ENCODE results near the gene MYOM1.

MYOM1 gene

DNA sequence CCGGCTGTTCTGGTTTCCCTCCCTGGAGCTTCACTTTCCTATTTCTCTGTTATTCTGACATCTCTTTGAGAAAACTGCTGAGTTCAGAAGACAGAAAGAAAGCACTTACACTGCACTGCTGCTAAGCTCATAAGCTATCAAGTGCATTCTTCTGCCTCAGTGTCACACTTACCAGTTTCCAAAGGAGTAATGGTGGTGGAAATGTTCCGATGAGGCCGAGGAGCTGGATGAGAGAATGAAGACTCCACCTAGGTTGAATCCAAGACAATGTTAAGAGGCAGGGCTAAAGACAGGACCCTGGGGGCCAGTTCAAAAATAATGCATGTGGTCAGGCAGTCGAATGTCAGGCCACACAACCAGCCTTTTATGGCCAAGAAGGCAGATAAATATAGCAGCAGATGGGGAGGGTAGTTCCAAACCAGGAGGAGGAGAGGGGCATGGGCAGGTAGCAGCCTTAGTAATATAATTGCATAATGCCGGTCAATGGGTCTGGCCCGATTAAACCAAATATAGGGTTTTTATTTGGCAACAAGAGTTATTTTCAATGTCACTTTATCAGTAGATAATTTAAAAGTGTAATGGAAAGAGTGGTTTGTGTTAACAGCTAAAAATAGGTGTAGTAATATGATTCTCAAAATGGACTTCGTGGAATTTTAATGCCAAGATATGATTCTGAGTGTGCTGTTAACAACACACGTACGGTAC, at the start of gene MYOM1:
Gene MYOM1 (minus strand): TSS at position 338 of the 705 bp plus-strand sequence. CDS start 4,745 bp downstream, outside the sequence.
- no peak within 1 kb of the TSS for H2AFZ ChIP-seq (ENCODE audit: low read depth)
- TF ChIP-seq, protein P1, sequence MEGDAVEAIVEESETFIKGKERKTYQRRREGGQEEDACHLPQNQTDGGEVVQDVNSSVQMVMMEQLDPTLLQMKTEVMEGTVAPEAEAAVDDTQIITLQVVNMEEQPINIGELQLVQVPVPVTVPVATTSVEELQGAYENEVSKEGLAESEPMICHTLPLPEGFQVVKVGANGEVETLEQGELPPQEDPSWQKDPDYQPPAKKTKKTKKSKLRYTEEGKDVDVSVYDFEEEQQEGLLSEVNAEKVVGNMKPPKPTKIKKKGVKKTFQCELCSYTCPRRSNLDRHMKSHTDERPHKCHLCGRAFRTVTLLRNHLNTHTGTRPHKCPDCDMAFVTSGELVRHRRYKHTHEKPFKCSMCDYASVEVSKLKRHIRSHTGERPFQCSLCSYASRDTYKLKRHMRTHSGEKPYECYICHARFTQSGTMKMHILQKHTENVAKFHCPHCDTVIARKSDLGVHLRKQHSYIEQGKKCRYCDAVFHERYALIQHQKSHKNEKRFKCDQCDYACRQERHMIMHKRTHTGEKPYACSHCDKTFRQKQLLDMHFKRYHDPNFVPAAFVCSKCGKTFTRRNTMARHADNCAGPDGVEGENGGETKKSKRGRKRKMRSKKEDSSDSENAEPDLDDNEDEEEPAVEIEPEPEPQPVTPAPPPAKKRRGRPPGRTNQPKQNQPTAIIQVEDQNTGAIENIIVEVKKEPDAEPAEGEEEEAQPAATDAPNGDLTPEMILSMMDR (conservative IDR thresholded peaks at IDR 0.05; ENCODE audit: low read depth, low read length): no peak
- no peak within 1 kb of the TSS for H3K9ac ChIP-seq
- H4K20me1 ChIP-seq (ENCODE audit: insufficient read depth): no peaks in the 10 kb centered on the region
- H3K36me3 ChIP-seq (ENCODE audit: insufficient read depth): no peaks in the 10 kb centered on the region
- no peaks in the 10 kb centered on the region for H3K79me2 ChIP-seq (ENCODE audit: insufficient read depth, low read depth)
- no peak within 1 kb of the TSS for H3K4me3 ChIP-seq (IDR thresholded peaks at IDR 0.05; ENCODE audit: insufficient read depth, low read depth, low read length)
- H3K4me2 ChIP-seq: no peak within 1 kb of the TSS
- H3K27me3 ChIP-seq (ENCODE audit: insufficient read depth, low read depth): no peaks in the 10 kb centered on the region
- no peaks in the 10 kb centered on the region for H3K4me1 ChIP-seq (ENCODE audit: low read depth, poor library complexity, severe bottlenecking)
- H3K27ac ChIP-seq: no peak within 1 kb of the TSS

DNA sequence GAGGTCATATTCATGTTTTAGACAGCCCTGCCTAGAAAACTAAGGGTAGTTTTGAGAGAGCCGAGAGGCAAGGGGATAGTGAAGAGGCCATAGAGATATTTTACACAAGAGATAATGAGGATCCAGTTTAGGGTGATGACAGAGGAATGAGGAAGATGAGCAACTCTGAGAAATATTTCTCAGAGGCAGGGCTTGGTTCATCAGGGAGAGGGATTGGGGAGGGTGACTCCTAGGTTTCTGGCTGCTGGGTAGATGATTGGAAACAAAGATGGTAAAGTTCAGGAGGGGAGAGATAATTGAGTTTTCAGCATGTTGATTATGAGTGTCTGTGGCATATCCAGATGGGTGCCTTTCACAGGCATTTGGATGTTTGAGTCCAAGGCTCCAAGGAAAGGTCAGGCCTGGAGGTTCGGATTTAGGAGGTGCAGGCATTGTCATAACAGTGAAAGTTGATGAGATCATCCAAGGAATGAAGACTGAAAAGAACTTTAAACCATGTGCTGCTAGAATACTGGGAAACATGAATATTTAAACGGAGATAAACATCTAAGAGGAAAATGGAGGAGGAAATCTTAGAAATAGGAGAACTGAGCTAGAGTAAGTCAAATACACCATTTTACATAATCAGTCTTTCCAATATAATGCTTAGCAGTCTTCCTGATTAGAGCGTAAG, 49.6 kb upstream of the MYOM1 start:
- H3K4me1 ChIP-seq (ENCODE audit: low read depth, poor library complexity, severe bottlenecking): no peaks in the 10 kb centered on the region
- H4K20me1 ChIP-seq (ENCODE audit: insufficient read depth): no peaks in the 10 kb centered on the region
- no peak overlapping the region for H3K27ac ChIP-seq
- no peaks in the 10 kb centered on the region for H3K36me3 ChIP-seq (ENCODE audit: insufficient read depth)
- peaks cover 61% of the 10 kb centered on the region for H3K79me2 ChIP-seq (ENCODE audit: insufficient read depth, low read depth)
- H3K4me2 ChIP-seq: no peak overlapping the region
- no peaks in the 10 kb centered on the region for H3K27me3 ChIP-seq (ENCODE audit: insufficient read depth, low read depth)
- H2AFZ ChIP-seq (ENCODE audit: low read depth): no peak overlapping the region
- no peak overlapping the region for H3K9ac ChIP-seq
- TF ChIP-seq, protein P1 (conservative IDR thresholded peaks at IDR 0.05; ENCODE audit: low read depth, low read length): no peak
- H3K4me3 ChIP-seq (IDR thresholded peaks at IDR 0.05; ENCODE audit: insufficient read depth, low read depth, low read length): no peak overlapping the region

DNA sequence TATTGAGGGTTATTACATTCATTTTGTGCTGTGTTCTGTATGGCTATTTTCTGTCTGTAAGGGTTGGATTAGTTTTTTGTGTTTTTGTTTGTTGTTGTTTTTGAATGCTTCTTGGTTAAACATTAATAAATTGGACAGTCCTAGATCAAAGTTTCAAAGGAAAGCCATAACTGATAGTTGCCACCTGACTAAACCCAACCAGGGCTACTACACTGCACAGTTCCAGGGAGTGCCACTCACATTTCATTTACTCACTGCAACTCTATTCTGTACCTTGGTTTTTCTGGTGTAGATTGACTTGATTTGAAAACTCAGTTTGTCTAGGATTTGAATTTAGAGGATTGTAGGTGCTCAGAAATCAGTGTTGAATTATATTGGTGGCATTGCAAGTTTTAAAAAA, 48.5 kb upstream of the MYOM1 start:
- Histone ChIP-seq H3K9ac (no peak overlapping the region), H2AFZ (ENCODE audit: low read depth) (no peak overlapping the region), H4K20me1 (ENCODE audit: insufficient read depth) (no peaks in the 10 kb centered on the region; the same call in 1 of the 2 replicates)

DNA sequence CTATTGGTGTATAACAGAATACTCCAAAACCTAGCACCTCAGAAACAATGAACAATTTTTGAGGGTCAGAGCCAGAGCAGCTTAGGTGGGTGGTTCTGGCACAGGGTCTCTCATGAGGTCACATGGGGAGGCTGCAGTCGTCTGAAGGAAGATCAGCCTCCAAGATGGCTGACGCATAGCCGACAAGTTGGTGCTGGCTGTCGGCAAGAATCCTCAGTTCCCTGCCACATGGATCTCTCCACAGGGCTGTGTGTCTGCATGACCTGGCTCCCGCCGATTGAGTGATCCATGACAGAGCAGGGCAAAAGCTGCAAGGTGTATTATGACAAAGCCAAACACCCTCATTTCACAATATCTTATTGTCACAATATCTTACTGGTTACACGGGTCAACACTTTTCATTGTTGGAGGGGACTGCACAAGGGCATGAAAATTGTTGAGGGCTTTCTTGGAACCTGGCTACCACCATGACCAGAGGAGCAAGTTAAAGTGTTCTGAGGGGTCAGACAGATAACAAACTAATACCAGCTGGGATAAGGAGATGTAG, 46.4 kb upstream of the MYOM1 start:
- H4K20me1 ChIP-seq (ENCODE audit: insufficient read depth): no peaks in the 10 kb centered on the region; the same call in 1 of the 2 replicates
- H3K4me1 ChIP-seq (ENCODE audit: low read depth, poor library complexity, severe bottlenecking): peaks cover 13% of the 10 kb centered on the region
- H3K27ac ChIP-seq: no peak overlapping the region

More for the DNA sequence above, 48.5 kb upstream of the MYOM1 start:
- TF ChIP-seq, protein P1 (conservative IDR thresholded peaks at IDR 0.05; ENCODE audit: low read depth, low read length): no peak
- peaks cover 71% of the 10 kb centered on the region for H3K79me2 ChIP-seq (ENCODE audit: insufficient read depth, low read depth)
- H3K4me1 ChIP-seq (ENCODE audit: low read depth, poor library complexity, severe bottlenecking): peaks cover 7% of the 10 kb centered on the region
- no peaks in the 10 kb centered on the region for H3K27me3 ChIP-seq (ENCODE audit: insufficient read depth, low read depth)
- no peak overlapping the region for H3K4me3 ChIP-seq (IDR thresholded peaks at IDR 0.05; ENCODE audit: insufficient read depth, low read depth, low read length)
- no peak overlapping the region for H3K4me2 ChIP-seq
- H3K36me3 ChIP-seq (ENCODE audit: insufficient read depth): no peaks in the 10 kb centered on the region
- H3K27ac ChIP-seq: no peak overlapping the region

More for the DNA sequence above, 46.4 kb upstream of the MYOM1 start:
- Histone ChIP-seq H2AFZ (ENCODE audit: low read depth) (no peak overlapping the region), H3K79me2 (ENCODE audit: insufficient read depth, low read depth) (peaks cover 72% of the 10 kb centered on the region), H3K36me3 (ENCODE audit: insufficient read depth) (no peaks in the 10 kb centered on the region), H3K4me3 (IDR thresholded peaks at IDR 0.05; ENCODE audit: insufficient read depth, low read depth, low read length) (no peak overlapping the region), H3K4me2 (no peak overlapping the region), H3K9ac (no peak overlapping the region), H3K27me3 (ENCODE audit: insufficient read depth, low read depth) (no peaks in the 10 kb centered on the region)
- TF ChIP-seq, protein P1 (conservative IDR thresholded peaks at IDR 0.05; ENCODE audit: low read depth, low read length): no peak

Data from KMS-11 (cell line).